Measurements from ENCODE around the gene ADAMTS2.

ADAMTS2 gene

GRCh38 chr5:179135006-179135405, 210.3 kb downstream of the ADAMTS2 start:
- no peak overlapping the region for H3K4me3 ChIP-seq
- no peak for TF ChIP-seq POLR2AphosphoS5 (IDR thresholded peaks at IDR 0.05; ENCODE audit: borderline replicate concordance, low read depth, low read length)
- TF ChIP-seq EZH2 (IDR thresholded peaks at IDR 0.05), result no peak
- TF ChIP-seq FOXP2 (optimal IDR thresholded peaks at IDR 0.05; ENCODE audit: control extremely low read depth, extremely low read length, insufficient read depth), result no peak
- DNase-seq (ENCODE audit: low read depth, low spot score), result no peak
- no peak overlapping the region for H3K27ac ChIP-seq
- no peak overlapping the region for H3K9ac ChIP-seq (ENCODE audit: insufficient read length)
- H3K36me3 ChIP-seq (ENCODE audit: insufficient read depth, low read length), result no peaks in the 10 kb centered on the region
- H3K9me3 ChIP-seq (ENCODE audit: low read depth, low read length), result no peaks in the 10 kb centered on the region

- no peak for TF ChIP-seq EZH2 (IDR thresholded peaks at IDR 0.05)
- no peak for TF ChIP-seq POLR2AphosphoS5 (IDR thresholded peaks at IDR 0.05; ENCODE audit: borderline replicate concordance, low read depth, low read length)
- no peak for TF ChIP-seq FOXP2 (optimal IDR thresholded peaks at IDR 0.05; ENCODE audit: control extremely low read depth, extremely low read length, insufficient read depth)
- Histone ChIP-seq H3K4me3 (no peak overlapping the region), H3K9ac (ENCODE audit: insufficient read length) (no peak overlapping the region), H3K36me3 (ENCODE audit: insufficient read depth, low read length) (no peaks in the 10 kb centered on the region), H3K27ac (no peak overlapping the region), H3K9me3 (ENCODE audit: low read depth, low read length) (no peaks in the 10 kb centered on the region)
- no peak for DNase-seq (ENCODE audit: low read depth, low spot score)
Measured at GRCh38 chr5:179134511-179134910, 210.8 kb downstream of the ADAMTS2 start.

GRCh38 chr5:179132586-179133355, 212.5 kb downstream of the ADAMTS2 start:
- H3K9ac ChIP-seq (ENCODE audit: insufficient read length), result no peak overlapping the region
- H3K9me3 ChIP-seq (ENCODE audit: low read depth, low read length), result no peaks in the 10 kb centered on the region
- TF ChIP-seq FOXP2 (optimal IDR thresholded peaks at IDR 0.05; ENCODE audit: control extremely low read depth, extremely low read length, insufficient read depth) (no peak), POLR2AphosphoS5 (IDR thresholded peaks at IDR 0.05; ENCODE audit: borderline replicate concordance, low read depth, low read length) (no peak), EZH2 (IDR thresholded peaks at IDR 0.05) (no peak)
- no peaks in the 10 kb centered on the region for H3K36me3 ChIP-seq (ENCODE audit: insufficient read depth, low read length)
- no peak overlapping the region for H3K27ac ChIP-seq
- no peak for DNase-seq (ENCODE audit: low read depth, low spot score)
- H3K4me3 ChIP-seq, result no peak overlapping the region

GRCh38 chr5:179131886-179132585, 213.2 kb downstream of the ADAMTS2 start:
- TF ChIP-seq POLR2AphosphoS5 (IDR thresholded peaks at IDR 0.05; ENCODE audit: borderline replicate concordance, low read depth, low read length), result no peak
- TF ChIP-seq FOXP2 (optimal IDR thresholded peaks at IDR 0.05; ENCODE audit: control extremely low read depth, extremely low read length, insufficient read depth), result no peak
- H3K9me3 ChIP-seq (ENCODE audit: low read depth, low read length), result no peaks in the 10 kb centered on the region
- H3K36me3 ChIP-seq (ENCODE audit: insufficient read depth, low read length), result no peaks in the 10 kb centered on the region
- DNase-seq (ENCODE audit: low read depth, low spot score), result no peak
- H3K4me3 ChIP-seq, result no peak overlapping the region
- no peak overlapping the region for H3K9ac ChIP-seq (ENCODE audit: insufficient read length)
- no peak overlapping the region for H3K27ac ChIP-seq

- TF ChIP-seq EZH2 (IDR thresholded peaks at IDR 0.05) (no peak), POLR2AphosphoS5 (IDR thresholded peaks at IDR 0.05; ENCODE audit: borderline replicate concordance, low read depth, low read length) (no peak), FOXP2 (optimal IDR thresholded peaks at IDR 0.05; ENCODE audit: control extremely low read depth, extremely low read length, insufficient read depth) (no peak)
- no peak for DNase-seq (ENCODE audit: low read depth, low spot score)
- H3K9me3 ChIP-seq (ENCODE audit: low read depth, low read length), result no peaks in the 10 kb centered on the region
- no peak overlapping the region for H3K9ac ChIP-seq (ENCODE audit: insufficient read length)
- H3K36me3 ChIP-seq (ENCODE audit: insufficient read depth, low read length), result no peaks in the 10 kb centered on the region
- no peak overlapping the region for H3K27ac ChIP-seq
- no peak overlapping the region for H3K4me3 ChIP-seq
Measured at GRCh38 chr5:179131321-179131835, 213.9 kb downstream of the ADAMTS2 start.

- TF ChIP-seq FOXP2 (optimal IDR thresholded peaks at IDR 0.05; ENCODE audit: control extremely low read depth, extremely low read length, insufficient read depth) (no peak), POLR2AphosphoS5 (IDR thresholded peaks at IDR 0.05; ENCODE audit: borderline replicate concordance, low read depth, low read length) (no peak), EZH2 (IDR thresholded peaks at IDR 0.05) (no peak)
- no peak overlapping the region for H3K9ac ChIP-seq (ENCODE audit: insufficient read length)
- no peak overlapping the region for H3K27ac ChIP-seq
- H3K9me3 ChIP-seq (ENCODE audit: low read depth, low read length), result no peaks in the 10 kb centered on the region
- H3K36me3 ChIP-seq (ENCODE audit: insufficient read depth, low read length), result no peaks in the 10 kb centered on the region
- DNase-seq (ENCODE audit: low read depth, low spot score), result no peak
- H3K4me3 ChIP-seq, result no peak overlapping the region
Measured at GRCh38 chr5:179130101-179130681, 215.1 kb downstream of the ADAMTS2 start.

- Histone ChIP-seq H3K9ac (ENCODE audit: insufficient read length) (no peak overlapping the region), H3K27ac (no peak overlapping the region), H3K4me3 (no peak overlapping the region), H3K36me3 (ENCODE audit: insufficient read depth, low read length) (no peaks in the 10 kb centered on the region), H3K9me3 (ENCODE audit: low read depth, low read length) (no peaks in the 10 kb centered on the region)
- no peak for DNase-seq (ENCODE audit: low read depth, low spot score)
- TF ChIP-seq POLR2AphosphoS5 (IDR thresholded peaks at IDR 0.05; ENCODE audit: borderline replicate concordance, low read depth, low read length) (no peak), EZH2 (IDR thresholded peaks at IDR 0.05) (no peak), FOXP2 (optimal IDR thresholded peaks at IDR 0.05; ENCODE audit: control extremely low read depth, extremely low read length, insufficient read depth) (no peak)
Measured at GRCh38 chr5:179129607-179130071, 215.6 kb downstream of the ADAMTS2 start.

- DNase-seq (ENCODE audit: low read depth, low spot score), result no peak
- Histone ChIP-seq H3K9me3 (ENCODE audit: low read depth, low read length) (no peaks in the 10 kb centered on the region), H3K4me3 (no peak overlapping the region), H3K27ac (no peak overlapping the region), H3K36me3 (ENCODE audit: insufficient read depth, low read length) (no peaks in the 10 kb centered on the region), H3K9ac (ENCODE audit: insufficient read length) (no peak overlapping the region)
- no peak for TF ChIP-seq FOXP2 (optimal IDR thresholded peaks at IDR 0.05; ENCODE audit: control extremely low read depth, extremely low read length, insufficient read depth)
- no peak for TF ChIP-seq POLR2AphosphoS5 (IDR thresholded peaks at IDR 0.05; ENCODE audit: borderline replicate concordance, low read depth, low read length)
- TF ChIP-seq EZH2 (IDR thresholded peaks at IDR 0.05), result no peak
Measured at GRCh38 chr5:179128976-179129375, 216.3 kb downstream of the ADAMTS2 start.
